Vagina (tissue), 2 donors: ENCODE results near the gene KCNH8. TPM values are rescaled to one million over a fixed set of nuclear protein-coding genes. Genes with fewer than 3 reads are reported as not detected.

Source experiments
- DNase-seq, 2 donors: peaks; one replicate each; pipeline ENCODE4 v3.0.0-alpha.2; 2017; ENCODE audit errors: extremely low spot score in 2 of 2
- H3K27ac ChIP-seq: fragments of 200-600 bp; sonication (generic); one replicate; pipeline ENCODE4 v1.5.1; 2019
- H3K27me3 ChIP-seq: fragments of 200-600 bp; sonication (generic); one replicate; pipeline ENCODE4 v1.5.1; 2019
- H3K36me3 ChIP-seq, 2 donors: fragments of 200-600 bp; sonication (generic); one replicate each; pipeline ENCODE4 v1.5.1; 2017 to 2019
- H3K4me1 ChIP-seq: fragments of 200-600 bp; sonication (generic); one replicate; pipeline ENCODE4 v1.5.1; 2019
- H3K4me3 ChIP-seq, 2 donors: fragments of 200-600 bp; sonication (generic); 1 replicate in 1 of 2; 2 replicates in 1 of 2; pipeline ENCODE4 v1.5.1; 2016 to 2019
- H3K9me3 ChIP-seq: fragments of 200-600 bp; sonication (generic); one replicate; pipeline ENCODE4 v1.5.1; 2019
- CTCF ChIP-seq, 3 experiments: fragments of 450-650 bp in 2 of 3; fragments of 200-600 bp in 1 of 3; sonication (generic) in 1 of 3; IDR thresholded peaks; one replicate each; pipeline ENCODE4 v1.5.1; 2017 to 2019; ENCODE audit warnings: antibody characterized with exemption in 3 of 3, mild to moderate bottlenecking in 2 of 3, moderate library complexity in 2 of 3
- POLR2A ChIP-seq, 2 donors: fragments of 450-650 bp; IDR thresholded peaks; one replicate each; pipeline ENCODE4 v1.6.1; 2017; ENCODE audit warnings: antibody characterized with exemption in 2 of 2, mild to moderate bottlenecking in 2 of 2, moderate library complexity in 2 of 2
- POLR2AphosphoS5 ChIP-seq, 2 donors: sonication (generic); formaldehyde crosslinking; IDR thresholded peaks; one replicate each; pipeline ENCODE4 v1.9.0; 2017; ENCODE audit warnings: antibody characterized with exemption in 2 of 2, mild to moderate bottlenecking in 2 of 2, low read depth in 1 of 2; ENCODE audit not compliant: insufficient read depth in 1 of 2
- intact Hi-C: fragments of 100-400 bp; cut with DNase I; formaldehyde crosslinking; loops from one replicate; pipeline ENCODE4 v1.15.1; 2023
- total RNA-seq: library from RNA; depleted of rRNA; stranded (reverse); fragments of >200 nt; gene quantifications from one replicate; pipeline ENCODE4 v1.2.3, GENCODE V29; 2016

The KCNH8 gene
- total RNA-seq, 1 donor from 2014 or later = 2.0 TPM

- Histone ChIP-seq H3K4me3 (no peak overlapping the region), H3K36me3 (no peaks in the 10 kb centered on the region), H3K27ac (no peak overlapping the region), H3K4me1 (no peaks in the 10 kb centered on the region), H3K9me3 (no peaks in the 10 kb centered on the region), H3K27me3 (no peaks in the 10 kb centered on the region)
- intact Hi-C loops = no loop called here
- DNase-seq = no peak
- TF ChIP-seq CTCF (IDR thresholded peaks at IDR 0.05) = no peak
- no peak for TF ChIP-seq POLR2A (IDR thresholded peaks at IDR 0.05)
- TF ChIP-seq POLR2AphosphoS5 (IDR thresholded peaks at IDR 0.05; ENCODE audit: insufficient read depth in 1 of 2, low read depth in 1 of 2) = no peak
Measured at GRCh38 chr3:19139863-19140262, 8.4 kb upstream of the KCNH8 start.

- TF ChIP-seq POLR2AphosphoS5 (IDR thresholded peaks at IDR 0.05; ENCODE audit: insufficient read depth in 1 of 2, low read depth in 1 of 2) = peak in 1 of 2 donors; percentile 12
- TF ChIP-seq POLR2A (IDR thresholded peaks at IDR 0.05) = no peak
- peak in 1 of 3 experiments; percentile 18 for TF ChIP-seq CTCF (IDR thresholded peaks at IDR 0.05)
Measured at GRCh38 chr3:19146685-19147650, 1.3 kb upstream of the KCNH8 start.

GRCh38 chr3:19148768-19149091 lies 420 bp downstream of the KCNH8 start:
- no peaks in the 10 kb centered on the region for H3K9me3 ChIP-seq
- H3K4me3 ChIP-seq = peak overlapping the region; percentile 58 to 75
- no peaks in the 10 kb centered on the region for H3K36me3 ChIP-seq
- intact Hi-C loops = no loop called here
- TF ChIP-seq POLR2A (IDR thresholded peaks at IDR 0.05) = no peak
- no peaks in the 10 kb centered on the region for H3K27me3 ChIP-seq
- DNase-seq = no peak
- H3K27ac ChIP-seq = no peak overlapping the region
- H3K4me1 ChIP-seq = peaks cover 24% of the 10 kb centered on the region

More at GRCh38 chr3:19146685-19147650, 1.3 kb upstream of the KCNH8 start:
- H3K27me3 ChIP-seq = no peaks in the 10 kb centered on the region
- no peaks in the 10 kb centered on the region for H3K9me3 ChIP-seq
- no peak for DNase-seq
- H3K27ac ChIP-seq = peak overlapping the region; percentile 15
- H3K4me3 ChIP-seq = peak overlapping the region; percentile 58 to 75
- intact Hi-C loops = no loop called here
- peaks cover 24% of the 10 kb centered on the region for H3K4me1 ChIP-seq
- no peaks in the 10 kb centered on the region for H3K36me3 ChIP-seq

GRCh38 chr3:19149368-19149767 lies 1.1 kb downstream of the KCNH8 start:
- TF ChIP-seq POLR2A (IDR thresholded peaks at IDR 0.05) = no peak
- no peak for TF ChIP-seq CTCF (IDR thresholded peaks at IDR 0.05)
- TF ChIP-seq POLR2AphosphoS5 (IDR thresholded peaks at IDR 0.05; ENCODE audit: insufficient read depth in 1 of 2, low read depth in 1 of 2) = no peak
- intact Hi-C loops = no loop called here
- Histone ChIP-seq H3K4me3 (no peak overlapping the region), H3K9me3 (no peaks in the 10 kb centered on the region), H3K27me3 (no peaks in the 10 kb centered on the region), H3K4me1 (peaks cover 24% of the 10 kb centered on the region), H3K27ac (no peak overlapping the region), H3K36me3 (no peaks in the 10 kb centered on the region)
- DNase-seq = no peak

GRCh38 chr3:19151171-19151570 lies 2.9 kb downstream of the KCNH8 start:
- Histone ChIP-seq H3K27ac (no peak overlapping the region), H3K9me3 (no peaks in the 10 kb centered on the region), H3K4me1 (peaks cover 24% of the 10 kb centered on the region), H3K36me3 (no peaks in the 10 kb centered on the region), H3K27me3 (no peaks in the 10 kb centered on the region), H3K4me3 (no peak overlapping the region)
- intact Hi-C loops = no loop called here
- no peak for DNase-seq
- TF ChIP-seq POLR2A (IDR thresholded peaks at IDR 0.05) = no peak
- no peak for TF ChIP-seq POLR2AphosphoS5 (IDR thresholded peaks at IDR 0.05; ENCODE audit: insufficient read depth in 1 of 2, low read depth in 1 of 2)
- no peak for TF ChIP-seq CTCF (IDR thresholded peaks at IDR 0.05)
